ENCODE measurements around the gene NUDT4B.
"Not testable (repeated sequence)": the region's sequence is repeated elsewhere in the genome, so short reads cannot be mapped to it uniquely, and the experiment has no call there.

DNA sequence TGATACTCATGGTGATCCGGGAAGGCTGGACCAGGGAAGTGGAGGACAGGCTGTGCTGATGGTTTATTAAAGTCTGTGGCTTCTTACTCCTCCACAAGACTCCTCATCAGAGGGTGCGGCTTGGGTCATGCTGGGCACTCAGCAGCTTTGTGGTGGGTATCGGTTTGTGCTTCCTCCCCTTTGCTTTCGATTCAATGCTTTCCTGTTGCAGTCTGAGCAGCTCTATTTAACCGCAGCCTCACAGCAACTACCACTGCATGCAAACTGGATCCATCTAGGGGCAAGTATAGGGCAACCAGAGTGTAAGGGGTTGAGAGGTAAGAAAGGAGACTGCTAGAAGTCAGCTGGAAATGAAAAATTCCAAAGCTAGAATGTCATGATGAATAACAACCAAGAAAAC, 9.8 kb downstream of the NUDT4B start:
- not testable (repeated sequence) for TF ChIP-seq EP300, POLR2AphosphoS5 (IDR thresholded peaks at IDR 0.05)
- TF ChIP-seq, protein P1, sequence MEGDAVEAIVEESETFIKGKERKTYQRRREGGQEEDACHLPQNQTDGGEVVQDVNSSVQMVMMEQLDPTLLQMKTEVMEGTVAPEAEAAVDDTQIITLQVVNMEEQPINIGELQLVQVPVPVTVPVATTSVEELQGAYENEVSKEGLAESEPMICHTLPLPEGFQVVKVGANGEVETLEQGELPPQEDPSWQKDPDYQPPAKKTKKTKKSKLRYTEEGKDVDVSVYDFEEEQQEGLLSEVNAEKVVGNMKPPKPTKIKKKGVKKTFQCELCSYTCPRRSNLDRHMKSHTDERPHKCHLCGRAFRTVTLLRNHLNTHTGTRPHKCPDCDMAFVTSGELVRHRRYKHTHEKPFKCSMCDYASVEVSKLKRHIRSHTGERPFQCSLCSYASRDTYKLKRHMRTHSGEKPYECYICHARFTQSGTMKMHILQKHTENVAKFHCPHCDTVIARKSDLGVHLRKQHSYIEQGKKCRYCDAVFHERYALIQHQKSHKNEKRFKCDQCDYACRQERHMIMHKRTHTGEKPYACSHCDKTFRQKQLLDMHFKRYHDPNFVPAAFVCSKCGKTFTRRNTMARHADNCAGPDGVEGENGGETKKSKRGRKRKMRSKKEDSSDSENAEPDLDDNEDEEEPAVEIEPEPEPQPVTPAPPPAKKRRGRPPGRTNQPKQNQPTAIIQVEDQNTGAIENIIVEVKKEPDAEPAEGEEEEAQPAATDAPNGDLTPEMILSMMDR (IDR thresholded peaks at IDR 0.05), result not testable (repeated sequence)
